ENCODE data around the gene CUEDC1. TPM values are rescaled to one million over a fixed set of nuclear protein-coding genes. Genes with fewer than 3 reads are reported as not detected.

CUEDC1 gene
- total and polyA plus RNA-seq, 2 of the 13 experiments (the other 11 are each of a cell fraction or from before 2014, with no cell fraction given) = 7.4 to 12.9 TPM

- TF ChIP-seq SPEN (CRISPR knock-in tag; IDR thresholded peaks at IDR 0.05; ENCODE audit: low read depth) (0 out of 2 replicates have a peak, but pooled peaks have one; percentile 10), ZSCAN9 (CRISPR knock-in tag; IDR thresholded peaks at IDR 0.05; ENCODE audit: borderline replicate concordance) (no peak), ZBTB4 (CRISPR knock-in tag; IDR thresholded peaks at IDR 0.05; ENCODE audit: borderline replicate concordance) (0 out of 2 replicates have a peak, but pooled peaks have one; percentile 3), ARNT2 (CRISPR knock-in tag; IDR thresholded peaks at IDR 0.05; ENCODE audit: low read depth) (0 out of 2 replicates have a peak, but pooled peaks have one; percentile 57), ZNF235 (CRISPR knock-in tag; IDR thresholded peaks at IDR 0.05; ENCODE audit: borderline replicate concordance) (no peak), ZNF335 (CRISPR knock-in tag; IDR thresholded peaks at IDR 0.05) (peak; percentile 38; the same call in 1 of the 2 replicates), ZNF574 (CRISPR knock-in tag; IDR thresholded peaks at IDR 0.05) (peak; percentile 55), SMAD3 (CRISPR knock-in tag; IDR thresholded peaks at IDR 0.05) (peak; percentile 41; the same call in 1 of the 2 replicates), HMGXB4 (CRISPR knock-in tag; IDR thresholded peaks at IDR 0.05; ENCODE audit: borderline replicate concordance in 1 of 2, low read depth in 1 of 2) (0 out of 4 replicates have a peak, but pooled peaks of 1 of the 2 experiments have one; percentile 21), SMAD1 (CRISPR knock-in tag; IDR thresholded peaks at IDR 0.05; ENCODE audit: borderline replicate concordance, low read depth) (0 out of 2 replicates have a peak, but pooled peaks have one; percentile 17), SIN3B (IDR thresholded peaks at IDR 0.05; ENCODE audit: low read length) (0 out of 2 replicates have a peak, but pooled peaks have one; percentile 21), ISL2 (CRISPR knock-in tag; IDR thresholded peaks at IDR 0.05) (peak; percentile 14), CHD4 (IDR thresholded peaks at IDR 0.05; ENCODE audit: borderline replicate concordance, low read length) (peak; percentile 70; the same call in 1 of the 2 replicates), ZNF891 (CRISPR knock-in tag; IDR thresholded peaks at IDR 0.05) (no peak), KLF11 (CRISPR knock-in tag; IDR thresholded peaks at IDR 0.05) (0 out of 2 replicates have a peak, but pooled peaks have one; percentile 39), ZNF546 (CRISPR knock-in tag; conservative IDR thresholded peaks at IDR 0.05) (0 out of 2 replicates have a peak, but pooled peaks have one; percentile 69), MEIS2 (CRISPR knock-in tag; IDR thresholded peaks at IDR 0.05) (0 out of 2 replicates have a peak, but pooled peaks have one; percentile 18), RARA (CRISPR knock-in tag; IDR thresholded peaks at IDR 0.05) (peak; percentile 5; the same call in 1 of the 2 replicates), ZNF34 (CRISPR knock-in tag; IDR thresholded peaks at IDR 0.05; ENCODE audit: borderline replicate concordance) (peak; percentile 89; the same call in 1 of the 2 replicates), SAP130 (CRISPR knock-in tag; IDR thresholded peaks at IDR 0.05; ENCODE audit: low read depth) (peak; percentile 71; the same call in 1 of the 2 replicates)
Observed at GRCh38 chr17:57935833-57936807, 19.1 kb downstream of the CUEDC1 start (continued).

Data from HepG2 (cell line).